ENCODE results near the gene OR4D10. TPM values are rescaled to one million over a fixed set of nuclear protein-coding genes. Genes with fewer than 3 reads are reported as not detected.

OR4D10 gene
- polyA plus RNA-seq = not detected in 2 replicates
- not detected in 2 replicates for polyA minus RNA-seq

GRCh38 chr11:59473015-59473414 is at the start of gene OR4D10:
Gene OR4D10 (plus strand): TSS chr11:59473315. CDS start chr11:59477430, 4,115 bp downstream.
- no peaks in the 10 kb centered on the region for H3K79me2 ChIP-seq (replicated peaks; ENCODE audit: insufficient read depth, low read length)
- no peaks in the 10 kb centered on the region for H3K9me2 ChIP-seq (ENCODE audit: insufficient read depth, low read length)
- no peaks in the 10 kb centered on the region for H3K9me3 ChIP-seq (ENCODE audit: low read length)
- H3F3A ChIP-seq (ENCODE audit: insufficient read depth, low read length, poor library complexity, severe bottlenecking) = no peaks in the 10 kb centered on the region
- no peak within 1 kb of the TSS for H3K27ac ChIP-seq (ENCODE audit: low read length)
- no peak within 1 kb of the TSS for H2AFZ ChIP-seq (ENCODE audit: low read depth, low read length)
- no peaks in the 10 kb centered on the region for H4K20me1 ChIP-seq (ENCODE audit: insufficient read depth)
- no peak within 1 kb of the TSS for H3K4me3 ChIP-seq (ENCODE audit: low read length)
- no peaks in the 10 kb centered on the region for H3K36me3 ChIP-seq (ENCODE audit: insufficient read depth, low read length)
- H3K9ac ChIP-seq (ENCODE audit: low read length) = no peak within 1 kb of the TSS
- H3K27me3 ChIP-seq (ENCODE audit: insufficient read depth, low read depth, low read length) = no peaks in the 10 kb centered on the region
- TF ChIP-seq CTCF (IDR thresholded peaks at IDR 0.05; ENCODE audit: poor library complexity, severe bottlenecking) (no peak), EP300 (conservative IDR thresholded peaks at IDR 0.05; ENCODE audit: poor library complexity, severe bottlenecking) (no peak), MXI1 (conservative IDR thresholded peaks at IDR 0.05; ENCODE audit: poor library complexity, severe bottlenecking) (no peak), EZH2 (IDR thresholded peaks at IDR 0.05; ENCODE audit: borderline replicate concordance, insufficient read depth, low read length, poor library complexity, severe bottlenecking) (no peak), POLR2AphosphoS5 (IDR thresholded peaks at IDR 0.05) (no peak), SMC3 (conservative IDR thresholded peaks at IDR 0.05; ENCODE audit: poor library complexity) (no peak), RAD21 (conservative IDR thresholded peaks at IDR 0.05) (no peak), TAF1 (IDR thresholded peaks at IDR 0.05; ENCODE audit: low read depth) (no peak), REST (IDR thresholded peaks at IDR 0.05; ENCODE audit: borderline replicate concordance) (no peak)
- no peak within 1 kb of the TSS for H3K4me2 ChIP-seq (ENCODE audit: low read length)

GRCh38 chr11:59423835-59424234 is 49.3 kb upstream of the OR4D10 start:
- no peak for TF ChIP-seq MXI1 (conservative IDR thresholded peaks at IDR 0.05; ENCODE audit: poor library complexity, severe bottlenecking)
- no peak for TF ChIP-seq RAD21 (conservative IDR thresholded peaks at IDR 0.05)
- no peak for TF ChIP-seq POLR2AphosphoS5 (IDR thresholded peaks at IDR 0.05)
- no peak for TF ChIP-seq EP300 (conservative IDR thresholded peaks at IDR 0.05; ENCODE audit: poor library complexity, severe bottlenecking)
- no peak for TF ChIP-seq REST (IDR thresholded peaks at IDR 0.05; ENCODE audit: borderline replicate concordance)
- TF ChIP-seq EZH2 (IDR thresholded peaks at IDR 0.05; ENCODE audit: borderline replicate concordance, insufficient read depth, low read length, poor library complexity, severe bottlenecking) = no peak
- no peak for TF ChIP-seq CTCF (IDR thresholded peaks at IDR 0.05; ENCODE audit: poor library complexity, severe bottlenecking)
- no peak for TF ChIP-seq TAF1 (IDR thresholded peaks at IDR 0.05; ENCODE audit: low read depth)
- TF ChIP-seq SMC3 (conservative IDR thresholded peaks at IDR 0.05; ENCODE audit: poor library complexity) = no peak
- Histone ChIP-seq H3K4me3 (ENCODE audit: low read length) (no peak overlapping the region), H2AFZ (ENCODE audit: low read depth, low read length) (no peak overlapping the region), H3K9me3 (ENCODE audit: low read length) (no peaks in the 10 kb centered on the region), H3F3A (ENCODE audit: insufficient read depth, low read length, poor library complexity, severe bottlenecking) (no peaks in the 10 kb centered on the region), H3K27me3 (ENCODE audit: insufficient read depth, low read depth, low read length) (no peaks in the 10 kb centered on the region), H3K4me2 (ENCODE audit: low read length) (no peak overlapping the region), H3K79me2 (replicated peaks; ENCODE audit: insufficient read depth, low read length) (no peaks in the 10 kb centered on the region), H3K27ac (ENCODE audit: low read length) (no peak overlapping the region), H3K9ac (ENCODE audit: low read length) (no peak overlapping the region), H3K9me2 (ENCODE audit: insufficient read depth, low read length) (no peaks in the 10 kb centered on the region), H4K20me1 (ENCODE audit: insufficient read depth) (no peaks in the 10 kb centered on the region), H3K36me3 (ENCODE audit: insufficient read depth, low read length) (no peaks in the 10 kb centered on the region)
